Activated naive CD4-positive, alpha-beta T cell treated with anti-CD3 and anti-CD28 coated beads for 36 hours (primary cell): ENCODE measurements around the gene MXRA8. TPM values are rescaled to one million over a fixed set of nuclear protein-coding genes. Genes with fewer than 3 reads are reported as not detected.

Experiments used
- CTCF ChIA-PET: fragments of 350-600 bp; sonication (Branson Sonifier 250); formaldehyde crosslinking; loops from one replicate; lab custom pipeline; 2021; ENCODE audit warnings: antibody characterized with exemption; lab: Charles Lee
- DNase-seq: peaks from one replicate; pipeline ENCODE4 v3.0.0-alpha.2; 2020
- H3K27ac Mint-ChIP-seq: one replicate; pipeline ENCODE4 v1.8.0; 2021; ENCODE audit warnings: mild to moderate bottlenecking, mixed read lengths
- H3K27me3 Mint-ChIP-seq: one replicate; pipeline ENCODE4 v1.8.0; 2021; ENCODE audit warnings: low read depth, mixed read lengths
- H3K36me3 Mint-ChIP-seq: one replicate; pipeline ENCODE4 v1.8.0; 2021; ENCODE audit warnings: low read depth, mixed read lengths
- H3K4me1 Mint-ChIP-seq: one replicate; pipeline ENCODE4 v1.8.0; 2021; ENCODE audit warnings: low read depth, mixed read lengths
- H3K4me3 Mint-ChIP-seq: one replicate; pipeline ENCODE4 v1.8.0; 2021; ENCODE audit warnings: mild to moderate bottlenecking, moderate library complexity, mixed read lengths
- H3K9me3 Mint-ChIP-seq: one replicate; pipeline ENCODE4 v1.8.0; 2021; ENCODE audit warnings: mixed read lengths
- intact Hi-C: fragments of 100-400 bp; cut with micrococcal nuclease; formaldehyde crosslinking; loops from one replicate; pipeline ENCODE4 v1.15.1; 2023
- total RNA-seq, 2 experiments: library from RNA; stranded (reverse); gene quantifications; one replicate each; pipeline ENCODE4 v1.2.3, GENCODE V29; 2021

Gene MXRA8
- total RNA-seq, 2 experiments from 2014 or later: 0.54 to 0.57 TPM

DNA sequence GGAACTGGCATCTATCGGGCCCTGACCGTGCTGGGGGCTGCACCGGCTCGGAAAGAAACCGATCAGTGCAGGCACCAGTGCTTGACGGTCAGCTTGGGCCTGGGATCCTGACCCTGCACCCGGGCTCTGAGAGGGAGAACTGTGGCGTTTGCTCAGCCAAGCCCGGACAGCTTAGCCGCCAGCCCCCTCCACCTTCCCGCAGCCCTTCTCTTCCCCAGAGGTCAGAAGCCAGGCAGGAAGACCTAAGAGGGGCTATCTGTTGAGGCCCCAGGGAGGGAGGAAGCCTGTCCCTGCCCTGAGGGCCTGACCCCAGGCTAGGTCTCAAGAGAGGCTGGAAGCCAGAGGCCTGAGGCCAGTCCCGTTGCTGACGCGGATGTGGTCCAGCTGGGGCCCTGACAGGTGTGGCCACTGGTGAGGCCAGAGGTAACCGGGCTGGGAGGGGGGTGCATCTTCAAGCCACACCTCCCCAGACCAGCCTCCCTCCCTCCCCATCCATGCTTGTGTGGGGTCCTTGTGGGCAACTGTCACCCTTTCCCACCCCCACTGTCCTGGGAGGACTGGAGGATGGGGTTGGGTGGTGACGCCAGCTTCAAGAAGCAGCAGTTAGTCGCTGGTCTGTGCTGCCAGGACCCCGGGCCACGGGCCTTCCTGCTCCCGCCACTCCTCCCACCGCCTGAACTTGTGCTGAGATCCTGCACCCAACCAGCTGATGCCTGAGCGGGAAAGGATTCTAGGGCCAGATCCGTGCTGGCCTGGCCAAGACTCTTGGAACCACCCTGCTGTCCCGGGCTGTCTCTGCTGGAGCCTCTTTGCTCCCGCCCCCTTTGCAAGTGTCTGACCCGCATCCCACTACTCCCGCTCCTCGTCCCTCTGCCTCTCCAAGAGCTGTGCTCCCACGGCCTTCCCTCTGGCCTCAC lies 6.6 kb downstream of the MXRA8 start:
- peaks cover 16% of the 10 kb centered on the region for H3K4me1 Mint-ChIP-seq
- DNase-seq: no peak
- H3K4me3 Mint-ChIP-seq: peak overlapping the region; percentile 30
- H3K9me3 Mint-ChIP-seq: no peaks in the 10 kb centered on the region
- H3K27ac Mint-ChIP-seq: peak overlapping the region; percentile 28
- peaks cover 12% of the 10 kb centered on the region for H3K27me3 Mint-ChIP-seq
- CTCF ChIA-PET: interaction anchor here (1.6 kb wide), 1 partner anchor 19 kb away, joined by 11 read pairs; no protein-coding TSS in a partner anchor
- H3K36me3 Mint-ChIP-seq: no peaks in the 10 kb centered on the region
- intact Hi-C loops: no loop called here

DNA sequence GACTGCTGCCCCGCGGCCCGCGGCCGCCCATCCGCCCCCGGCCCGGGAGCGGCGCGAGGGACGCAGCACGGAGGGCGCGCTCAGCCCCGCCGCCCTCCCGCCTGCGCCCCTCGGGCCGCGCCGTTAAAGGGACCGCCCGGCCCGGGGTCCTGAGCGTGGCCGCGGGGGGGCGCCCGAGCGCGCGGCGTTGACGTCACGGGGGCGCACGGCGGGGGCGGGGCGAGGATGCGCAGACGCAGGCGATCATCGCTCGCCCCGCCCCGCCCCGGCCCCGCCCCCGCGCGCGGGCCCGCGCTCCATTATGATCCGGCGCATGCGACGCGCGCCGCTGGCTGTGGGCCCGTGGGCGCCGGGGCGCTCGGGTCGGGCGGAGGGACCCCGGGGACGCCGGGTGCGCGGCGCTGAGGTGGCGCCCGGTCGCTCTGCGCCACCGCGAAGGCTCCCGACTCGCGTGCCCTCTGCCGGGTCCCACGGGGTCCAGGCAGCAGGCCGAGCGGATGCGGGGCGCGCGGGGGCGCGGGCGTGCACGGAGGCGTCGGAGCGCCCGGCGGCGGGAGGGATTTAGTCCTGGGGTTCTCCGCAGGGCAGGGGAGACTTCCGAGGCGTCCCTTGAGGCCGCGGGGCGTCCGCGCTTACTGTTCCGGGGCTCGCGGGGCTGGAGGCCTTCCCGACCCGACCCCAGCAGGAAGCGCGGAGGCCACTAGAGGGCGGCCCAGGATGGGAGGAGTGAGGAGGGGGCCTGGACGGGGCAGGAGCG lies 8.9 kb downstream of the MXRA8 start, which contains the start of gene DVL1:
TSS of gene DVL1 (minus strand) at position 163 of the 757 bp plus-strand sequence. CDS start 353 bp downstream, outside the sequence.
- CTCF ChIA-PET: no interaction called here
- no peak within 1 kb of the TSS for H3K27ac Mint-ChIP-seq

DNA sequence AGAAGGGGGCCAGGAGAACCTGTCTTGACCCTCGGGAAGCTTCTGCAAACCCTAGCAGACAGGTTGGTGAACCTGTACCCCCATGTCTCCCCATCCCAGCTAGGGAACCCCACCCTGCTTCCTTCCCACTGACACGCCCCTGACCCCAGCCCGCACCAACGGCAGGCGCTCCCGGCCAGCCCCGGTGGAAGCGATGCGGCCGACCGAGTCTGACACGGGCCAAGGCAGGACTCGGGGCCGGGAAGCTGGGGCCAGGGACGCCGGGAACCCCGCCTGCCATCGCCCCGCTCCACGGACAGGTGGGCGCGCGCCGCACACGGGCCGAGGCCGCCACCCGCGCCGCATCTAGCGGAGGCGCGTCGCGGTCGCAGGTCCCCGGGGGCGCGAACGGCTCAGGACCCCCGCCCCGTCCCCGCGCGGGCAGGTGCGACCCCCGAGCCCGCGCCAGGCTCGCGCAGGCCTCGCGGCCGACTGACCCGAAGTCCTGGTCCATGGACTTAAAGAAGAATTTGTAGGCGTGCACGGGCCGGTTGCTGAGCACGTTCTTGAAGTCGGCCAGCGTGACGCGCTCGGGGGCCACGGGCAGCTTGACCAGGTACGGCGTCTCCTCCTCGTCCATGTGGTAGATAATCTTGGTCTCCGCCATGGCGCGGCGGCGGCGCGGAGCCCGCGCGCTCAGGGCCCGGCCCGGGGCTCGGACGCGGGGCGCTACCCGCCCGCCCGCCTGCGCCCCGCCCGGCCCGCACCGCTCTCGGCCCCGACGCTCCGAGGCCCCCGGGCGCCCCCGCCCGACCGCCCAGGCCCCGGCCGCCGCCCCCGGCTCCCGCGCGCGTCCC lies 9.7 kb downstream of the MXRA8 start:
- no peak for DNase-seq
- H3K27me3 Mint-ChIP-seq: peaks cover 5% of the 10 kb centered on the region
- H3K36me3 Mint-ChIP-seq: no peaks in the 10 kb centered on the region
- H3K4me3 Mint-ChIP-seq: peak overlapping the region; percentile 76
- intact Hi-C loops: loop anchor here (1.0 to 2.0 kb wide), 3 partner anchors 24 to 40 kb away; partner anchors contain the start of genes AURKAIP1, CPTP, INTS11 and PUSL1
- no peaks in the 10 kb centered on the region for H3K9me3 Mint-ChIP-seq
- CTCF ChIA-PET: interaction anchor here (1.0 to 1.5 kb wide), 3 partner anchors 23 to 156 kb away, joined by 3 to 6 read pairs (median 4); partner anchors contain the start of gene AURKAIP1
- no peak overlapping the region for H3K27ac Mint-ChIP-seq
- peaks cover 25% of the 10 kb centered on the region for H3K4me1 Mint-ChIP-seq

More for the DNA sequence above, 8.9 kb downstream of the MXRA8 start, which contains the start of gene DVL1:
- DNase-seq: peak; percentile 79
- Mint-ChIP-seq H3K9me3 (no peaks in the 10 kb centered on the region), H3K27me3 (peaks cover 12% of the 10 kb centered on the region), H3K4me3 (peak within 1 kb of the TSS; percentile 76), H3K36me3 (no peaks in the 10 kb centered on the region), H3K4me1 (peaks cover 28% of the 10 kb centered on the region)
- intact Hi-C loops: loop anchor here (1.0 to 2.0 kb wide), 3 partner anchors 25 to 41 kb away; partner anchors contain the start of genes AURKAIP1, CPTP, INTS11 and PUSL1

- Mint-ChIP-seq H3K27ac (no peak overlapping the region), H3K27me3 (peaks cover 3% of the 10 kb centered on the region), H3K4me1 (peaks cover 25% of the 10 kb centered on the region), H3K4me3 (peak overlapping the region; percentile 76), H3K9me3 (no peaks in the 10 kb centered on the region), H3K36me3 (no peaks in the 10 kb centered on the region)
- CTCF ChIA-PET: interaction anchor here (1.0 to 1.5 kb wide), 3 partner anchors 24 to 157 kb away, joined by 3 to 6 read pairs (median 4); partner anchors contain the start of gene AURKAIP1
- DNase-seq: no peak
- intact Hi-C loops: loop anchor here (2.0 kb wide), 2 partner anchors 23 to 163 kb away; partner anchors contain the start of genes CPTP and INTS11
Measured at GRCh38 chr1:1347663-1348419, 10.5 kb downstream of the MXRA8 start.

- Mint-ChIP-seq H3K9me3 (no peaks in the 10 kb centered on the region), H3K27me3 (no peaks in the 10 kb centered on the region), H3K4me3 (peak overlapping the region; percentile 76), H3K36me3 (no peaks in the 10 kb centered on the region), H3K27ac (no peak overlapping the region), H3K4me1 (peaks cover 23% of the 10 kb centered on the region)
- DNase-seq: no peak
- intact Hi-C loops: loop anchor here (2.0 kb wide), 1 partner anchor 164 kb away; no protein-coding TSS in a partner anchor
- CTCF ChIA-PET: interaction anchor here (0.8 kb wide), 1 partner anchor 40 kb away, joined by 5 read pairs; the partner anchor contains the start of gene ACAP3
Measured at GRCh38 chr1:1347026-1347595, 11.2 kb downstream of the MXRA8 start.

DNA sequence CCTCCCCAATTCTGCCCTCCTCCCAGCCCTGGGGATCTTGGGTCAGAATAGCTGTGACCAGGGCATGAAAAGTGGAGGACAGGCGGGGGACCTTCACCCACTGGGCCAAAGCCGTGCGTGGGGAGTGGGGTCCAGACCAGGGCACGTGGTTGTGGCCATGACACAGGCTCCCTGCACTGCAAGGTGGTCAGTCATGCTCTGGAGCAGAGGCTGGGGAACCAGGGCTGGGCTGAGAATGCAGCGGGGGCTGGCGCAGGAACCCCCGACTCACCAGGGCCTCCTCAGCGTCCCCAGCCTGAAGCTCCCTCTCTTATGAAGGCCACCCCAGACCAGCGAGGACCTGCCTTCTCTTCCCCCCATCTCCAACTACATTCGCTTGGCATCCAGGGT lies 11.9 kb downstream of the MXRA8 start:
- CTCF ChIA-PET: interaction anchor here (0.8 to 0.9 kb wide), 2 partner anchors 26 to 39 kb away, joined by 3 to 5 read pairs; partner anchors contain the start of gene ACAP3
- H3K27ac Mint-ChIP-seq: no peak overlapping the region
- H3K4me1 Mint-ChIP-seq: peaks cover 23% of the 10 kb centered on the region
- no peak for DNase-seq
- no peaks in the 10 kb centered on the region for H3K9me3 Mint-ChIP-seq
- no peaks in the 10 kb centered on the region for H3K27me3 Mint-ChIP-seq
- intact Hi-C loops: loop anchor here (2.0 kb wide), 1 partner anchor 164 kb away; no protein-coding TSS in a partner anchor
- H3K36me3 Mint-ChIP-seq: no peaks in the 10 kb centered on the region
- no peak overlapping the region for H3K4me3 Mint-ChIP-seq

GRCh38 chr1:1345860-1346500 lies 12.4 kb downstream of the MXRA8 start:
- no peaks in the 10 kb centered on the region for H3K27me3 Mint-ChIP-seq
- H3K4me1 Mint-ChIP-seq: peaks cover 23% of the 10 kb centered on the region
- no peak overlapping the region for H3K27ac Mint-ChIP-seq
- H3K36me3 Mint-ChIP-seq: peaks cover 4% of the 10 kb centered on the region
- no peak for DNase-seq
- CTCF ChIA-PET: interaction anchor here (0.8 to 1.3 kb wide), 3 partner anchors 25 to 39 kb away, joined by 3 to 5 read pairs (median 3); partner anchors contain the start of gene ACAP3
- no peaks in the 10 kb centered on the region for H3K9me3 Mint-ChIP-seq
- intact Hi-C loops: loop anchor here (2.0 kb wide), 1 partner anchor 165 kb away; no protein-coding TSS in a partner anchor
- H3K4me3 Mint-ChIP-seq: no peak overlapping the region

- Mint-ChIP-seq H3K27ac (no peak overlapping the region), H3K9me3 (no peaks in the 10 kb centered on the region), H3K4me3 (no peak overlapping the region), H3K36me3 (peaks cover 10% of the 10 kb centered on the region), H3K27me3 (no peaks in the 10 kb centered on the region), H3K4me1 (peaks cover 23% of the 10 kb centered on the region)
- CTCF ChIA-PET: interaction anchor here (0.9 to 1.3 kb wide), 2 partner anchors 26 to 27 kb away, joined by 3 read pairs; no protein-coding TSS in a partner anchor
- no peak for DNase-seq
- intact Hi-C loops: no loop called here
Measured at GRCh38 chr1:1345384-1345783, 13.0 kb downstream of the MXRA8 start.

DNA sequence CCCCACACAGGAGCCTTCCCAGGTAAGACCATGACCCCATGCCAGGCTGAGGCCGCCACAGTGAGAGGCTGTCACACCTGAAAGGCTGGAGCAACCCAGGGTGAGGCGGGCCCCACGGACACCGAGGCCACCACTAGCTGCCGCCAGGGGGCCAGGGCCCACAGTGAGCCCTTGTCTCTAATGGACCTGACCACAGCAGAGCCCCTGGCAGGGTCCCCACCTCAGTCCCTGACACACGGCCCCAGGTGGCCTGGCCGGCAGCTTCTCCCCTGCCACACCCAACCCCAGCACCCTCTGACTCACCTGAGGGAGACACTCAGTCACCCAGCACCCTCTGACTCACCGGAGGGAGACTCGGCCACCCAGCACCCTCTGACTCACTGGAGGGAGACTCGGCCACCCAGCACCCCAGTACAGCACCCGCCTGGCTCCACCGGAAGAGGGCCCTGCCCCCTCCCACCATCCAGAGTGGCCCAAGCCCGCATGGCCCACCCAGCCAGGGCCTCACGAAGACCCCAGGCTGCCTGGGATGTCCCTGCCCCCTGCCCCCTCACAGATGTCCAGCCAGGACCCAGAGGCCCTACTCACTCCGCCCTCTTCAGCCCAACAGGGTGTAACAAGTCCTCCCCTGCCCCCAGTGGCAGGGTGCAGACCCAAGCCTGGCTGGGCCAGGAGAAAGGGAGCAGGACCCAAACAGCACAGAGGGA lies 13.5 kb downstream of the MXRA8 start:
- Mint-ChIP-seq H3K4me3 (no peak overlapping the region), H3K27ac (no peak overlapping the region), H3K36me3 (peaks cover 11% of the 10 kb centered on the region), H3K9me3 (no peaks in the 10 kb centered on the region), H3K27me3 (no peaks in the 10 kb centered on the region), H3K4me1 (peaks cover 23% of the 10 kb centered on the region)
- CTCF ChIA-PET: interaction anchor here (1.3 kb wide), 1 partner anchor 26 kb away, joined by 3 read pairs; no protein-coding TSS in a partner anchor
- DNase-seq: peak; percentile 55
- intact Hi-C loops: no loop called here
